DND-41 (cell line): Measurements from ENCODE around the gene VAPB.

Source experiments
- CTCF ChIP-seq: IDR thresholded peaks from 2 replicates; pipeline ENCODE4 v1.5.1; 2012; ENCODE audit warnings: borderline replicate concordance, low read length, moderate library complexity, mild to moderate bottlenecking; ENCODE audit not compliant: poor library complexity, severe bottlenecking; ENCODE audit errors: extremely low read depth
- EZH2 ChIP-seq: IDR thresholded peaks from 3 replicates; pipeline ENCODE4 v1.6.1; 2012; ENCODE audit warnings: borderline replicate concordance, low read depth, mild to moderate bottlenecking, moderate library complexity, low read length, inconsistent platforms; ENCODE audit not compliant: severe bottlenecking

GRCh38 chr20:58432186-58432954 lies 43.3 kb downstream of the VAPB start:
- TF ChIP-seq EZH2, result no peak
- TF ChIP-seq CTCF, result no peak
